Duodenal mucosa (tissue), 2 donors: ENCODE results near the gene ZNF467.

Source experiments
- H3K27ac ChIP-seq: one replicate; pipeline ENCODE4 v1.7.0; 2013; ENCODE audit warnings: low read depth, low read length
- H3K27me3 ChIP-seq, 2 donors: one replicate each; pipeline ENCODE4 v1.7.0; 2013; ENCODE audit warnings: low read length in 2 of 2, control low read depth in 1 of 2; ENCODE audit not compliant: insufficient read depth in 2 of 2, control insufficient read depth in 1 of 2
- H3K36me3 ChIP-seq, 2 donors: one replicate each; pipeline ENCODE4 v1.7.0; 2013; ENCODE audit warnings: low read length in 2 of 2, control low read depth in 1 of 2; ENCODE audit not compliant: insufficient read depth in 2 of 2, control insufficient read depth in 1 of 2
- H3K4me1 ChIP-seq, 2 donors: one replicate each; pipeline ENCODE4 v1.7.0; 2013; ENCODE audit warnings: low read length in 2 of 2, control low read depth in 1 of 2; ENCODE audit not compliant: insufficient read depth in 2 of 2, control insufficient read depth in 1 of 2
- H3K4me3 ChIP-seq, 2 donors: one replicate each; pipeline ENCODE4 v1.7.0; 2013; ENCODE audit warnings: low read length in 2 of 2, low read depth in 1 of 2
- H3K9ac ChIP-seq, 2 donors: one replicate each; pipeline ENCODE4 v1.7.0; 2013; ENCODE audit warnings: low read length in 2 of 2, low read depth in 1 of 2
- H3K9me3 ChIP-seq, 2 donors: one replicate each; pipeline ENCODE4 v1.7.0; 2013; ENCODE audit warnings: low read length in 2 of 2, control low read depth in 1 of 2; ENCODE audit not compliant: control insufficient read depth in 1 of 2

Gene ZNF467

GRCh38 chr7:149733924-149734790 is 39.2 kb downstream of the ZNF467 start:
- no peak overlapping the region for H3K27ac ChIP-seq
- H3K4me3 ChIP-seq = no peak overlapping the region
- no peaks in the 10 kb centered on the region for H3K27me3 ChIP-seq
- H3K9ac ChIP-seq = no peak overlapping the region
- no peaks in the 10 kb centered on the region for H3K4me1 ChIP-seq
- H3K9me3 ChIP-seq = no peaks in the 10 kb centered on the region
- peaks cover 0 to 3% of the 10 kb centered on the region in 2 donors for H3K36me3 ChIP-seq

DNA sequence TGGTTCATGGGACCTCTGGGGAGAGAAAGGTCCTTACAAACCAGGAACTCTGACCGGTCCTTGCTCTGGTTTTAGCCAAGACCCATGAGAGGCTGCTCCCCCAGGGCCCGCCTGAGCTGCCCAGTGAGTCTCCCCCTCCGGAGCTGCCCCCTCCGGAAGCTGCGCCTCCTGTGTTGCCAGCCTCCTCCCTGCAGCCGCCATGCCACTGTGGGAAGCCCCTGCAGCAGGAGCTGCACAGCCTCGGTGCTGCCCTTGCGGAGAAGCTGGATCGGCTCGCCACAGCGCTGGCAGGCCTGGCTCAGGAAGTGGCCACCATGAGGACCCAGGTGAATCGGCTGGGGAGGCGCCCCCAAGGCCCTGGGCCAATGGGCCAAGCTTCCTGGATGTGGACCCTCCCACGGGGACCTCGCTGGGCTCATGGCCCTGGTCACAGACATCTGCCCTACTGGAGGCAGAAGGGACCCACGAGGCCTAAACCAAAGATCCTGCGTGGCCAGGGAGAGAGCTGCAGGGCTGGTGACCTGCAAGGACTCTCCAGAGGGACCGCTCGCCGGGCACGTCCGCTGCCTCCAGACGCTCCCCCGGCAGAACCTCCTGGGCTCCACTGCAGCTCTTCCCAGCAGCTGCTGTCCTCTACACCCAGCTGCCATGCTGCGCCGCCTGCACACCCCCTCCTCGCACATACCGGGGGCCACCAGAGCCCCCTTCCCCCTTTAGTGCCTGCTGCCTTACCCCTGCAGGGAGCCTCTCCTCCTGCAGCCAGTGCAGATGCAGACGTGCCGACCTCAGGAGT is 40.1 kb downstream of the ZNF467 start:
- H3K4me1 ChIP-seq = no peaks in the 10 kb centered on the region
- H3K9ac ChIP-seq = no peak overlapping the region
- peaks cover 0 to 11% of the 10 kb centered on the region in 2 donors for H3K36me3 ChIP-seq
- no peak overlapping the region for H3K27ac ChIP-seq
- H3K4me3 ChIP-seq = no peak overlapping the region
- no peaks in the 10 kb centered on the region for H3K9me3 ChIP-seq
- H3K27me3 ChIP-seq = no peaks in the 10 kb centered on the region

GRCh38 chr7:149732611-149733010 is 40.8 kb downstream of the ZNF467 start:
- no peaks in the 10 kb centered on the region for H3K27me3 ChIP-seq
- no peak overlapping the region for H3K27ac ChIP-seq
- H3K4me3 ChIP-seq = no peak overlapping the region
- peaks cover 0 to 11% of the 10 kb centered on the region in 2 donors for H3K36me3 ChIP-seq
- H3K4me1 ChIP-seq = no peaks in the 10 kb centered on the region
- no peak overlapping the region for H3K9ac ChIP-seq
- no peaks in the 10 kb centered on the region for H3K9me3 ChIP-seq

GRCh38 chr7:149732111-149732561 is 41.3 kb downstream of the ZNF467 start:
- Histone ChIP-seq H3K4me3 (no peak overlapping the region), H3K9ac (no peak overlapping the region), H3K36me3 (peaks cover 0 to 11% of the 10 kb centered on the region in 2 donors), H3K27ac (no peak overlapping the region), H3K4me1 (no peaks in the 10 kb centered on the region), H3K9me3 (no peaks in the 10 kb centered on the region), H3K27me3 (no peaks in the 10 kb centered on the region)

GRCh38 chr7:149731207-149731955 is 42.0 kb downstream of the ZNF467 start:
- Histone ChIP-seq H3K27ac (no peak overlapping the region), H3K9ac (no peak overlapping the region), H3K4me1 (no peaks in the 10 kb centered on the region), H3K9me3 (no peaks in the 10 kb centered on the region), H3K36me3 (peaks cover 0 to 11% of the 10 kb centered on the region in 2 donors), H3K27me3 (no peaks in the 10 kb centered on the region), H3K4me3 (no peak overlapping the region)

DNA sequence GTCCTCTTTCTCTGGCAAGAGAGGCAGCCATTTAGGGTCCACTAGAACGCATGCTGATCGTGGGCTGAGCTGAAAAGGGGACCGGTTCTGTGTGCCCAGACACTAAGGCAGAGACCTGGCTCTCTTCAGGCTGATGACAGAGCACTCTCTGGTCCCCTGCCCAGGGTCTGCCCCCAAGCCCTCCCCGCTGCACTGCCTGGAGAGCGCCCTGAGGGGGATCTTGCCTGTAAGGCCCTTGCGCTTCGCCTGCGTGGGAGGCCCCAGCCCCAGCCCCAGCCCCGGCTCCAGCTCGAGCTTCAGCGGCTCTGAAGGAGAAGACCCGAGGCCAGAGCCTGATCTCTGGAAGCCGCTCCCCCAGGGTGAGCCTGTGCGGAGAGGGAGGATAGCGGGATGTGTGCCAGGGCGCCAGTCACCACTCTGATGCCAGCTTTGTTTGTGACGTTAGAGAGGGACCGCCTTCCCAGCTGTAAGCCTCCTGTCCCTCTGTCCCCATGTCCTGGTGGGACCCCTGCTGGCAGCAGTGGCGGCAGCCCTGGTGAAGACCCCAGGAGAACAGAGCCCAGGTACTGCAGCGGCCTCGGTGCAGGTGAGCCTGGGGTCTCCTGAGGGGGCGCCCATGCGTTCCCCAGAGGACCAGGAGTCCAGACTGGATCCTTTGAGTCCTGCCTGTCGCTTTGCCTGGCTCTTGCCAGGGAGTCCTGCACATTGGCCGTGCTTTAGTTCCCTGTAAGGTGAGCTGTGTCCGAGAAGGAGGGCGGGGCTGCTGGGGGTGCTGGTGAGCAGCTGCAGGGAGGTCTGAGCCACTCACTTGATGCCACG is 43.2 kb downstream of the ZNF467 start:
- Histone ChIP-seq H3K27me3 (no peaks in the 10 kb centered on the region), H3K9me3 (no peaks in the 10 kb centered on the region), H3K4me3 (no peak overlapping the region), H3K36me3 (peaks cover 0 to 14% of the 10 kb centered on the region in 2 donors), H3K4me1 (no peaks in the 10 kb centered on the region), H3K27ac (no peak overlapping the region), H3K9ac (no peak overlapping the region)

DNA sequence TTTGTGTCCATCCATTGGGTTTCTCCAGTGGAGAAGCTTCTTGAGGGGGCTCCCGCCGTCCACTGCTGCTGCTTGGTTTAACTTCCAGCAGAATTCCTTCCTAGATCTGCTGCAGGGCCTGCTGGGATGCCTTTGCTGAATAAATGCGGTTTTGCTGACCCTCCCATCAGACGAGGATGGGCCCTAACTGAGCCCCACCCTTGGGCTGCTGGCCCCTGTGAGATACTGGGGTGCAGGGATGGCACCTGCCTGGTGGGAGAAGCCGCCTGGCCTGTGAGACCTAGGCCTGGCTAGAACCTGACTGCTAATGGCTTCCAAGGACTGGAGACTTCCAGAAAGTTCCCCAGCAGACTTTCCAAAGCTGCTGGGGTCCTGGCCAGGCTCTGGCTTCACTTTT is 43.8 kb downstream of the ZNF467 start:
- Histone ChIP-seq H3K27me3 (no peaks in the 10 kb centered on the region), H3K9ac (no peak overlapping the region), H3K4me1 (no peaks in the 10 kb centered on the region), H3K36me3 (peaks cover 0 to 14% of the 10 kb centered on the region in 2 donors), H3K27ac (no peak overlapping the region), H3K4me3 (no peak overlapping the region), H3K9me3 (no peaks in the 10 kb centered on the region)

- Histone ChIP-seq H3K4me3 (no peak overlapping the region), H3K9ac (no peak overlapping the region), H3K27me3 (no peaks in the 10 kb centered on the region), H3K9me3 (no peaks in the 10 kb centered on the region), H3K36me3 (peaks cover 3 to 14% of the 10 kb centered on the region in 2 donors), H3K4me1 (no peaks in the 10 kb centered on the region), H3K27ac (no peak overlapping the region)
Observed at GRCh38 chr7:149728491-149729375, 44.7 kb downstream of the ZNF467 start.
